Trophoblast cell (in vitro differentiated cells and primary cell): ENCODE results near the gene AZU1.
"Not testable (repeated sequence)": the region's sequence is repeated elsewhere in the genome, so short reads cannot be mapped to it uniquely, and the experiment has no call there.

Experiments used
- DNase-seq, 2 donors: peaks; one replicate each; pipeline ENCODE4 v3.0.0-alpha.2; 2016
- H2AFZ ChIP-seq: 2 replicates; pipeline ENCODE4 v1.6.1; 2013; ENCODE audit warnings: low read length, moderate library complexity, mild to moderate bottlenecking; ENCODE audit not compliant: insufficient read depth, poor library complexity
- H2AK5ac ChIP-seq: 2 replicates; pipeline ENCODE4 v1.6.1; 2013; ENCODE audit warnings: mild to moderate bottlenecking, low read length
- H2BK120ac ChIP-seq: 2 replicates; pipeline ENCODE4 v1.6.1; 2013; ENCODE audit warnings: low read length, mild to moderate bottlenecking, moderate library complexity; ENCODE audit not compliant: insufficient read depth, poor library complexity
- H2BK12ac ChIP-seq: 2 replicates; pipeline ENCODE4 v1.6.1; 2013; ENCODE audit warnings: mild to moderate bottlenecking, low read length, moderate library complexity
- H2BK5ac ChIP-seq: 2 replicates; pipeline ENCODE4 v1.6.1; 2013; ENCODE audit warnings: low read length, low read depth, moderate library complexity, mild to moderate bottlenecking; ENCODE audit not compliant: poor library complexity
- H3K14ac ChIP-seq: 2 replicates; pipeline ENCODE4 v1.6.1; 2013; ENCODE audit warnings: mild to moderate bottlenecking, low read length
- H3K18ac ChIP-seq: 2 replicates; pipeline ENCODE4 v1.6.1; 2013; ENCODE audit warnings: mild to moderate bottlenecking, low read length
- H3K23ac ChIP-seq: 2 replicates; pipeline ENCODE4 v1.6.1; 2013; ENCODE audit warnings: low read length
- H3K27ac ChIP-seq: 2 replicates; pipeline ENCODE4 v1.5.1; 2013; ENCODE audit warnings: low read depth, mild to moderate bottlenecking, inconsistent platforms, low read length, moderate library complexity
- H3K27me3 ChIP-seq: 2 replicates; pipeline ENCODE4 v1.6.1; 2013; ENCODE audit warnings: inconsistent platforms, mild to moderate bottlenecking, low read length, moderate library complexity; ENCODE audit not compliant: insufficient read depth
- H3K36me3 ChIP-seq, 2 experiments: 1 replicate in 1 of 2; 2 replicates in 1 of 2; pipeline ENCODE4 v1.6.1; 2013; ENCODE audit warnings: low read length in 2 of 2, mild to moderate bottlenecking in 2 of 2, moderate library complexity in 1 of 2; ENCODE audit not compliant: insufficient read depth in 2 of 2, control insufficient read depth in 1 of 2
- H3K4ac ChIP-seq: 2 replicates; pipeline ENCODE4 v1.6.1; 2013; ENCODE audit warnings: low read depth, mild to moderate bottlenecking, low read length, moderate library complexity
- H3K4me1 ChIP-seq, 2 experiments: 1 replicate in 1 of 2; 2 replicates in 1 of 2; pipeline ENCODE4 v1.6.1; 2013; ENCODE audit warnings: low read length in 2 of 2, mild to moderate bottlenecking in 2 of 2, moderate library complexity in 1 of 2; ENCODE audit not compliant: insufficient read depth in 2 of 2, control insufficient read depth in 1 of 2
- H3K4me2 ChIP-seq: 2 replicates; pipeline ENCODE4 v1.6.1; 2013; ENCODE audit warnings: inconsistent platforms, mild to moderate bottlenecking, low read length, moderate library complexity
- H3K4me3 ChIP-seq: 2 replicates; pipeline ENCODE4 v1.5.1; 2013; ENCODE audit warnings: mild to moderate bottlenecking, low read depth, low read length, inconsistent platforms
- H3K79me1 ChIP-seq: one replicate; pipeline ENCODE4 v1.6.1; 2013; ENCODE audit warnings: low read length
- H3K79me2 ChIP-seq: 2 replicates; pipeline ENCODE4 v1.6.1; 2013; ENCODE audit warnings: low read length, mild to moderate bottlenecking; ENCODE audit not compliant: control insufficient read depth, insufficient read depth, poor library complexity
- H3K9ac ChIP-seq: 2 replicates; pipeline ENCODE4 v1.6.1; 2013; ENCODE audit warnings: mild to moderate bottlenecking, low read length
- H3K9me3 ChIP-seq: 2 replicates; pipeline ENCODE4 v1.6.1; 2013; ENCODE audit warnings: low read depth, mild to moderate bottlenecking, control low read depth, inconsistent platforms, low read length; ENCODE audit not compliant: insufficient read depth
- H4K12ac ChIP-seq: 2 replicates; pipeline ENCODE4 v1.6.1; 2013; ENCODE audit warnings: low read depth, mild to moderate bottlenecking, low read length, moderate library complexity
- H4K8ac ChIP-seq: 2 replicates; pipeline ENCODE4 v1.6.1; 2013; ENCODE audit warnings: low read depth, mild to moderate bottlenecking, low read length, moderate library complexity
- H4K91ac ChIP-seq: one replicate; pipeline ENCODE4 v1.6.1; 2013; ENCODE audit warnings: low read depth, mild to moderate bottlenecking, low read length, moderate library complexity
- WGBS: extraction: QIAGEN DNeasy Blood & Tissue Kit; methylation state at CpG from one replicate; pipeline ENCODE4 v1.1.7; 2013; ENCODE audit warnings: missing lambda C conversion rate; ENCODE audit not compliant: insufficient read length, insufficient coverage; ENCODE audit errors: extremely low coverage; 5-methylcytosine and 5-hydroxymethylcytosine counted together

AZU1 gene

GRCh38 chr19:849195-849594, 21.6 kb downstream of the AZU1 start:
- H2AFZ ChIP-seq, H2BK12ac ChIP-seq, H3K14ac ChIP-seq, H3K4me1 ChIP-seq, H3K79me1 ChIP-seq, DNase-seq, H4K91ac ChIP-seq, H3K9me3 ChIP-seq, H3K27ac ChIP-seq, H3K4me3 ChIP-seq, H3K79me2 ChIP-seq, H3K4me2 ChIP-seq, H3K27me3 ChIP-seq, H3K18ac ChIP-seq, H3K23ac ChIP-seq, H2AK5ac ChIP-seq, H2BK120ac ChIP-seq, H3K4ac ChIP-seq, H4K8ac ChIP-seq, H2BK5ac ChIP-seq, H3K36me3 ChIP-seq, H4K12ac ChIP-seq, H3K9ac ChIP-seq: not testable (repeated sequence)
- WGBS, result no CpG with 5 or more reads among the region's 8 CpGs

- Histone ChIP-seq H3K27ac (no peak overlapping the region), H4K8ac (no peak overlapping the region), H4K91ac (no peak overlapping the region)
Measured at GRCh38 chr19:850221-850978, 22.8 kb downstream of the AZU1 start.

DNA sequence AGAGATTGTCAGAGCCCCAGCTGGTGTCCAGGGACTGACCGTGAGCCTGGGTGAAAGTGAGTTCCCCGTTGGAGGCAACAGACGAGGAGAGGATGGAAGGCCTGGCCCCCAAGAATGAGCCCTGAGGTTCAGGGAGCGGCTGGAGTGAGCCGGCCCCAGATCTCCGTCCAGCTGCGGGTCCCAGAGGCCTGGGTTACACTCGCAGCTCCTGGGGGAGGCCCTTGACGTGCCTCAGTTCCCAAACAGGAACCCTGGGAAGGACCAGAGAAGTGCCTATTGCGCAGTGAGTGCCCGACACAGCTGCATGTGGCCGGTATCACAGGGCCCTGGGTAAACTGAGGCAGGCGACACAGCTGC, 23.3 kb downstream of the AZU1 start:
- no peak overlapping the region for H3K27ac ChIP-seq
- no peak overlapping the region for H3K4ac ChIP-seq
- no peak overlapping the region for H4K91ac ChIP-seq
- no peak overlapping the region for H3K14ac ChIP-seq
- H2AK5ac ChIP-seq, result no peak overlapping the region
- no peak overlapping the region for H3K23ac ChIP-seq
- H4K8ac ChIP-seq, result no peak overlapping the region
- no peak overlapping the region for H2BK12ac ChIP-seq
- H4K12ac ChIP-seq, result no peak overlapping the region
- no CpG with 5 or more reads among the region's 13 CpGs for WGBS
- no peaks in the 10 kb centered on the region for H3K9me3 ChIP-seq
- no peak overlapping the region for H3K9ac ChIP-seq
- H3K18ac ChIP-seq, result no peak overlapping the region
- H3K27me3 ChIP-seq, result no peaks in the 10 kb centered on the region
- no peaks in the 10 kb centered on the region for H3K36me3 ChIP-seq
- H2BK120ac ChIP-seq, result no peak overlapping the region
- H3K79me1 ChIP-seq, result no peaks in the 10 kb centered on the region
- DNase-seq, result no peak
- peaks cover 0 to 5% of the 10 kb centered on the region in 2 experiments for H3K4me1 ChIP-seq
- no peak overlapping the region for H2BK5ac ChIP-seq
- no peak overlapping the region for H2AFZ ChIP-seq
- H3K4me3 ChIP-seq, result no peak overlapping the region
- H3K79me2 ChIP-seq, result no peaks in the 10 kb centered on the region
- H3K4me2 ChIP-seq, result no peak overlapping the region

More at GRCh38 chr19:850221-850978, 22.8 kb downstream of the AZU1 start:
- H3K14ac ChIP-seq, result no peak overlapping the region
- no peak overlapping the region for H2AK5ac ChIP-seq
- no peak overlapping the region for H2BK12ac ChIP-seq
- no peak overlapping the region for H3K4me3 ChIP-seq
- peak; percentile 99 for DNase-seq
- H3K4ac ChIP-seq, result no peak overlapping the region
- no peak overlapping the region for H2BK120ac ChIP-seq
- H3K9ac ChIP-seq, result no peak overlapping the region
- H3K23ac ChIP-seq, result no peak overlapping the region
- H3K36me3 ChIP-seq, result no peaks in the 10 kb centered on the region
- H3K79me2 ChIP-seq, result no peaks in the 10 kb centered on the region
- WGBS, result no CpG with 5 or more reads among the region's 28 CpGs
- no peak overlapping the region for H2BK5ac ChIP-seq
- H4K12ac ChIP-seq, result no peak overlapping the region
- H2AFZ ChIP-seq, result no peak overlapping the region
- no peaks in the 10 kb centered on the region for H3K79me1 ChIP-seq
- H3K4me2 ChIP-seq, result no peak overlapping the region
- H3K18ac ChIP-seq, result no peak overlapping the region
- H3K9me3 ChIP-seq, result peaks cover 2% of the 10 kb centered on the region
- H3K27me3 ChIP-seq, result no peaks in the 10 kb centered on the region
- H3K4me1 ChIP-seq, result peaks cover 0 to 5% of the 10 kb centered on the region in 2 experiments

DNA sequence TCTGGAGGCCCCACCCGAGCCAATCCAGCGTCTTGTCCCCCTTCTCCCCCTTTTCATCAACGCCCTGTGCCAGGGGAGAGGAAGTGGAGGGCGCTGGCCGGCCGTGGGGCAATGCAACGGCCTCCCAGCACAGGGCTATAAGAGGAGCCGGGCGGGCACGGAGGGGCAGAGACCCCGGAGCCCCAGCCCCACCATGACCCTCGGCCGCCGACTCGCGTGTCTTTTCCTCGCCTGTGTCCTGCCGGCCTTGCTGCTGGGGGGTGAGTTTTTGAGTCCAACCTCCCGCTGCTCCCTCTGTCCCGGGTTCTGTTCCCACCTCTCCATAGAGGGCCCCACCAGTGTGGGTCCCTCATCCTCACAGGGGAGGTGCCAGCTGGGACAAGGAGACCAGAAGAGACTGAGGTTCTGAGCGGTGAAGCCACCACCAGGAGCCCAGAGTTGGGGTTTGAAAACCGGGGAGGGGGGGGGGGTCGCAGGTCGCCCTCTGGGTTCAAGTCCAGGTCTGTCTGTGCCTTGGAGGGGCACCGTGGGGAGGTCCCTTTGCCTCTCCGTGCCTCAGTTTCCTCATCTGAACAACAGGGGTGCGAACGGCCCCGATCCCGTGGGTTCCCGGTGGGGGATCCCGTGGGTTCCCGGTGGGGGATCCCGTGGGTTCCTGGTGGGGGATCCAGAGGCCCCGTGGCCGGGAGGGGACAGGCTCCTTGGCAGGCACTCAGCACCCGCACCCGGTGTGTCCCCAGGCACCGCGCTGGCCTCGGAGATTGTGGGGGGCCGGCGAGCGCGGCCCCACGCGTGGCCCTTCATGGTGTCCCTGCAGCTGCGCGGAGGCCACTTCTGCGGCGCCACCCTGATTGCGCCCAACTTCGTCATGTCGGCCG, 24.7 kb downstream of the AZU1 start, which contains the start of gene ELANE:
Gene ELANE, plus strand, starts transcription at position 168 of the 878 bp plus-strand sequence. Its CDS starts 26 bp downstream, at position 194.
- Histone ChIP-seq H3K4me3 (no peak within 1 kb of the TSS), H3K27me3 (no peaks in the 10 kb centered on the region), H2AFZ (no peak within 1 kb of the TSS), H2BK12ac (no peak within 1 kb of the TSS), H3K79me1 (no peaks in the 10 kb centered on the region), H3K36me3 (no peaks in the 10 kb centered on the region), H4K91ac (no peak within 1 kb of the TSS), H2AK5ac (no peak within 1 kb of the TSS), H4K8ac (no peak within 1 kb of the TSS), H3K14ac (no peak within 1 kb of the TSS), H3K23ac (no peak within 1 kb of the TSS), H3K27ac (no peak within 1 kb of the TSS), H3K4me2 (no peak within 1 kb of the TSS), H3K9me3 (no peaks in the 10 kb centered on the region), H3K4ac (no peak within 1 kb of the TSS), H3K4me1 (peaks cover 0 to 5% of the 10 kb centered on the region in 2 experiments), H3K18ac (no peak within 1 kb of the TSS), H2BK5ac (no peak within 1 kb of the TSS), H3K79me2 (no peaks in the 10 kb centered on the region), H2BK120ac (no peak within 1 kb of the TSS), H4K12ac (no peak within 1 kb of the TSS), H3K9ac (no peak within 1 kb of the TSS)
- no peak for DNase-seq
- WGBS, result no CpG with 5 or more reads among the region's 55 CpGs
